H9 (cell line): ENCODE data around the gene CXCL13. TPM values are rescaled to one million over a fixed set of nuclear protein-coding genes. Genes with fewer than 3 reads are reported as not detected.

Experiments
- DNase-seq: peaks from one replicate; pipeline ENCODE4 v3.0.0-alpha.2; 2017
- H2AFZ ChIP-seq: one replicate; pipeline ENCODE4 v1.6.1; 2013; ENCODE audit warnings: mild to moderate bottlenecking, low read length, control low read depth, moderate library complexity
- H2AK5ac ChIP-seq: 2 replicates; pipeline ENCODE4 v1.6.1; 2013; ENCODE audit warnings: low read length, control low read depth, mixed read lengths; ENCODE audit not compliant: insufficient read length
- H2BK120ac ChIP-seq: one replicate; pipeline ENCODE4 v1.6.1; 2013; ENCODE audit warnings: low read depth, mild to moderate bottlenecking, low read length, control low read depth, inconsistent platforms; ENCODE audit not compliant: poor library complexity, severe bottlenecking
- H2BK12ac ChIP-seq: 2 replicates; pipeline ENCODE4 v1.6.1; 2013; ENCODE audit warnings: low read length, control low read depth, mixed read lengths, low read depth; ENCODE audit not compliant: insufficient read length
- H2BK15ac ChIP-seq: 2 replicates; pipeline ENCODE4 v1.6.1; 2013; ENCODE audit warnings: low read depth, low read length, control low read depth
- H2BK20ac ChIP-seq: one replicate; pipeline ENCODE4 v1.6.1; 2013; ENCODE audit warnings: low read depth, mild to moderate bottlenecking, low read length, control low read depth, inconsistent platforms; ENCODE audit not compliant: poor library complexity, severe bottlenecking
- H2BK5ac ChIP-seq: 2 replicates; pipeline ENCODE4 v1.6.1; 2013; ENCODE audit warnings: low read length, control low read depth, mixed read lengths; ENCODE audit not compliant: insufficient read length
- H3K14ac ChIP-seq: 2 replicates; pipeline ENCODE4 v1.6.1; 2013; ENCODE audit warnings: low read length, control low read depth; ENCODE audit not compliant: insufficient read depth
- H3K18ac ChIP-seq: 2 replicates; pipeline ENCODE4 v1.6.1; 2013; ENCODE audit warnings: low read depth, mild to moderate bottlenecking, mixed read lengths, low read length, control low read depth; ENCODE audit not compliant: insufficient read length
- H3K23ac ChIP-seq: 2 replicates; pipeline ENCODE4 v1.6.1; 2013; ENCODE audit warnings: low read length, control low read depth, mixed read lengths, low read depth; ENCODE audit not compliant: insufficient read length
- H3K23me2 ChIP-seq: 2 replicates; pipeline ENCODE4 v1.6.1; 2013; ENCODE audit warnings: low read depth, mild to moderate bottlenecking, mixed read lengths, low read length, control low read depth; ENCODE audit not compliant: insufficient read length, poor library complexity, severe bottlenecking
- H3K27ac ChIP-seq: 2 replicates; pipeline ENCODE4 v1.5.1; 2013; ENCODE audit warnings: low read length, control low read depth, mixed read lengths, low read depth; ENCODE audit not compliant: insufficient read length
- H3K27me3 ChIP-seq: 2 replicates; pipeline ENCODE4 v1.6.1; 2013; ENCODE audit warnings: low read length, control low read depth, inconsistent platforms; ENCODE audit not compliant: insufficient read depth
- H3K4ac ChIP-seq: 2 replicates; pipeline ENCODE4 v1.6.1; 2013; ENCODE audit warnings: low read depth, mild to moderate bottlenecking, control low read depth, inconsistent platforms, low read length, moderate library complexity
- H3K4me1 ChIP-seq: 2 replicates; pipeline ENCODE4 v1.6.1; 2013; ENCODE audit warnings: low read length, control low read depth, inconsistent platforms; ENCODE audit not compliant: insufficient read depth
- H3K4me2 ChIP-seq: 2 replicates; pipeline ENCODE4 v1.6.1; 2013; ENCODE audit warnings: low read length, control low read depth, mixed read lengths; ENCODE audit not compliant: insufficient read length, insufficient read depth
- H3K56ac ChIP-seq: 2 replicates; pipeline ENCODE4 v1.6.1; 2013; ENCODE audit warnings: low read depth, mild to moderate bottlenecking, mixed read lengths, low read length, control low read depth; ENCODE audit not compliant: insufficient read length
- H3K79me1 ChIP-seq: 2 replicates; pipeline ENCODE4 v1.6.1; 2013; ENCODE audit warnings: low read depth, mild to moderate bottlenecking, moderate library complexity, low read length, control low read depth, inconsistent platforms; ENCODE audit not compliant: insufficient read depth, poor library complexity, severe bottlenecking
- H3K79me2 ChIP-seq: 2 replicates; pipeline ENCODE4 v1.6.1; 2013; ENCODE audit warnings: low read length, control low read depth, inconsistent platforms; ENCODE audit not compliant: insufficient read depth
- H3K9ac ChIP-seq: 2 replicates; pipeline ENCODE4 v1.6.1; 2013; ENCODE audit warnings: low read length, control low read depth, mixed read lengths; ENCODE audit not compliant: insufficient read length; ENCODE audit errors: extremely low read depth
- H3K9me3 ChIP-seq: one replicate; pipeline ENCODE4 v1.6.1; 2013; ENCODE audit warnings: low read depth, low read length, inconsistent platforms; ENCODE audit not compliant: control insufficient read depth
- H3T11ph ChIP-seq: one replicate; pipeline ENCODE4 v1.6.1; 2013; ENCODE audit warnings: mild to moderate bottlenecking, low read length, control low read depth, inconsistent platforms
- H4K20me1 ChIP-seq: one replicate; pipeline ENCODE4 v1.6.1; 2013; ENCODE audit not compliant: control insufficient read depth, insufficient read length, insufficient read depth
- H4K5ac ChIP-seq: 2 replicates; pipeline ENCODE4 v1.6.1; 2013; ENCODE audit warnings: low read depth, mild to moderate bottlenecking, mixed read lengths, low read length, control low read depth; ENCODE audit not compliant: insufficient read length
- H4K8ac ChIP-seq: replicated peaks from 2 replicates; pipeline ENCODE4 v1.6.1; 2013; ENCODE audit warnings: low read length, control low read depth, mixed read lengths, low read depth; ENCODE audit not compliant: insufficient read length
- H4K91ac ChIP-seq: 2 replicates; pipeline ENCODE4 v1.6.1; 2013; ENCODE audit warnings: low read depth, mild to moderate bottlenecking, moderate library complexity, mixed read lengths, low read length, control low read depth; ENCODE audit not compliant: insufficient read length
- H3K27ac Mint-ChIP-seq, 3 experiments: 2 replicates in 2 of 3; 3 replicates in 1 of 3; pipeline ENCODE4 v1.8.0; 2020 to 2021; ENCODE audit warnings: mixed read lengths in 3 of 3, mild to moderate bottlenecking in 1 of 3, moderate library complexity in 1 of 3
- H3K27me3 Mint-ChIP-seq: 2 replicates; pipeline ENCODE4 v1.8.0; 2021; ENCODE audit warnings: low read depth, mild to moderate bottlenecking, moderate library complexity, mixed read lengths
- H3K36me3 Mint-ChIP-seq, 3 experiments: 2 replicates in 2 of 3; 3 replicates in 1 of 3; pipeline ENCODE4 v1.8.0; 2020 to 2021; ENCODE audit warnings: low read depth in 3 of 3, mixed read lengths in 3 of 3; ENCODE audit not compliant: insufficient read depth in 1 of 3
- H3K4me1 Mint-ChIP-seq, 2 experiments: 2 replicates each; pipeline ENCODE4 v1.8.0; 2020; ENCODE audit warnings: mixed read lengths in 2 of 2
- H3K4me3 Mint-ChIP-seq, 2 experiments: 2 replicates in 1 of 2; 3 replicates in 1 of 2; pipeline ENCODE4 v1.8.0; 2020 to 2021; ENCODE audit warnings: mild to moderate bottlenecking in 2 of 2, mixed read lengths in 2 of 2, moderate library complexity in 1 of 2
- H3K9me3 Mint-ChIP-seq, 2 experiments: 2 replicates in 1 of 2; 3 replicates in 1 of 2; pipeline ENCODE4 v1.8.0; 2020; ENCODE audit warnings: mild to moderate bottlenecking in 2 of 2, mixed read lengths in 2 of 2, moderate library complexity in 1 of 2
- CTCF ChIP-seq: fragments of 200-600 bp; sonication (generic); conservative IDR thresholded peaks from 3 replicates; pipeline ENCODE4 v1.8.0; 2021; ENCODE audit warnings: antibody characterized with exemption, mild to moderate bottlenecking
- WGBS: extraction: QIAGEN DNeasy Blood & Tissue Kit; methylation state at CpG from one replicate; pipeline ENCODE4 v1.1.7; 2013; ENCODE audit warnings: missing lambda C conversion rate, low lambda C conversion rate, mixed read lengths; ENCODE audit not compliant: insufficient read length; ENCODE audit errors: extremely low coverage; 5-methylcytosine and 5-hydroxymethylcytosine counted together
- total RNA-seq: library from RNA; stranded (reverse); gene quantifications from 2 replicates; pipeline ENCODE4 v1.2.1, GENCODE V29; 2021

CXCL13 gene
- total RNA-seq, 1 experiment from 2014 or later, result not detected

GRCh38 chr4:77619408-77619807 is 13.8 kb downstream of the CXCL13 start:
- no CpG with 5 or more reads among the region's 1 CpG for WGBS
- Histone ChIP-seq H2AK5ac (no peak overlapping the region), H3K27me3 (no peaks in the 10 kb centered on the region), H3K4ac (no peak overlapping the region), H2BK120ac (no peak overlapping the region), H4K5ac (no peak overlapping the region), H3K4me2 (no peak overlapping the region), H3K14ac (no peak overlapping the region), H3K9me3 (no peaks in the 10 kb centered on the region), H3K9ac (no peak overlapping the region), H2BK5ac (no peak overlapping the region), H3K18ac (no peak overlapping the region), H4K8ac (no peak overlapping the region), H4K91ac (no peak overlapping the region), H2BK15ac (no peak overlapping the region), H3K23me2 (no peaks in the 10 kb centered on the region), H3K56ac (no peak overlapping the region), H4K20me1 (no peaks in the 10 kb centered on the region), H3K79me2 (no peaks in the 10 kb centered on the region), H3K79me1 (no peaks in the 10 kb centered on the region), H2BK20ac (no peak overlapping the region), H3K23ac (no peak overlapping the region), H2BK12ac (no peak overlapping the region), H2AFZ (no peak overlapping the region), H3T11ph (no peak overlapping the region), H3K27ac (no peak overlapping the region), H3K4me1 (no peaks in the 10 kb centered on the region)
- peaks cover 6 to 8% of the 10 kb centered on the region in 2 experiments for H3K4me1 Mint-ChIP-seq
- H3K27ac Mint-ChIP-seq, result no peak overlapping the region
- DNase-seq, result no peak
- H3K9me3 Mint-ChIP-seq, result no peaks in the 10 kb centered on the region
- no peak for TF ChIP-seq CTCF
- H3K36me3 Mint-ChIP-seq, result no peaks in the 10 kb centered on the region
- H3K27me3 Mint-ChIP-seq, result peaks cover 1% of the 10 kb centered on the region
- no peak overlapping the region for H3K4me3 Mint-ChIP-seq
